Astrocyte (in vitro differentiated cells and primary cell): ENCODE measurements around the gene SPPL2A. TPM values are rescaled to one million over a fixed set of nuclear protein-coding genes. Genes with fewer than 3 reads are reported as not detected.
"Not testable (repeated sequence)": the region's sequence is repeated elsewhere in the genome, so short reads cannot be mapped to it uniquely, and the experiment has no call there.

Source experiments
- DNase-seq: peaks from one replicate; pipeline ENCODE4 v3.0.0-alpha.2; 2010; ENCODE audit warnings: low read depth
- FAIRE-seq: peaks from 2 replicates; lab custom pipeline; 2011; peaks lifted over from hg19 to GRCh38; lab: Jason Lieb, UNC
- H2AFZ ChIP-seq: 2 replicates; pipeline ENCODE4 v1.6.0; 2012; ENCODE audit warnings: low read depth, low read length, inconsistent platforms
- H3K27ac ChIP-seq: 2 replicates; pipeline ENCODE4 v1.5.1; 2011; ENCODE audit warnings: low read depth, low read length, inconsistent platforms
- H3K27me3 ChIP-seq: 2 replicates; pipeline ENCODE4 v1.6.0; 2011; ENCODE audit warnings: low read length, inconsistent platforms; ENCODE audit not compliant: insufficient read depth
- H3K36me3 ChIP-seq: 2 replicates; pipeline ENCODE4 v1.5.1; 2011; ENCODE audit warnings: low read length, inconsistent platforms; ENCODE audit not compliant: insufficient read depth
- H3K4me1 ChIP-seq: 2 replicates; pipeline ENCODE4 v1.5.1; 2011; ENCODE audit warnings: low read length, inconsistent platforms; ENCODE audit not compliant: insufficient read depth
- H3K4me2 ChIP-seq: 2 replicates; pipeline ENCODE4 v1.6.0; 2012; ENCODE audit warnings: low read length, inconsistent platforms
- H3K4me3 ChIP-seq: 2 replicates; pipeline ENCODE4 v1.5.1; 2011; ENCODE audit warnings: low read depth, mild to moderate bottlenecking, low read length, inconsistent platforms; ENCODE audit not compliant: insufficient read depth
- H3K79me2 ChIP-seq: 2 replicates; pipeline ENCODE4 v1.6.0; 2012; ENCODE audit warnings: mild to moderate bottlenecking, low read length, inconsistent platforms; ENCODE audit not compliant: insufficient read depth
- H3K9ac ChIP-seq: 2 replicates; pipeline ENCODE4 v1.6.0; 2012; ENCODE audit warnings: mild to moderate bottlenecking, low read length, inconsistent platforms
- H3K9me3 ChIP-seq: 2 replicates; pipeline ENCODE4 v1.5.1; 2012; ENCODE audit warnings: low read depth, mild to moderate bottlenecking, low read length, inconsistent platforms; ENCODE audit not compliant: insufficient read depth
- H4K20me1 ChIP-seq: 2 replicates; pipeline ENCODE4 v1.6.0; 2012; ENCODE audit warnings: low read length, inconsistent platforms; ENCODE audit not compliant: insufficient read depth
- H3K27ac Mint-ChIP-seq: one replicate; pipeline ENCODE4 v1.8.0; 2021; ENCODE audit warnings: mild to moderate bottlenecking, mixed read lengths; ENCODE audit not compliant: unreplicated experiment
- H3K27me3 Mint-ChIP-seq: one replicate; pipeline ENCODE4 v1.8.0; 2021; ENCODE audit warnings: low read depth, mixed read lengths; ENCODE audit not compliant: unreplicated experiment
- H3K36me3 Mint-ChIP-seq: one replicate; pipeline ENCODE4 v1.8.0; 2021; ENCODE audit warnings: low read depth, mixed read lengths; ENCODE audit not compliant: unreplicated experiment
- H3K4me1 Mint-ChIP-seq: one replicate; pipeline ENCODE4 v1.8.0; 2021; ENCODE audit warnings: low read depth, mixed read lengths; ENCODE audit not compliant: unreplicated experiment
- H3K4me3 Mint-ChIP-seq: one replicate; pipeline ENCODE4 v1.8.0; 2021; ENCODE audit warnings: mild to moderate bottlenecking, moderate library complexity, mixed read lengths; ENCODE audit not compliant: unreplicated experiment
- H3K9me3 Mint-ChIP-seq: one replicate; pipeline ENCODE4 v1.8.0; 2021; ENCODE audit warnings: mild to moderate bottlenecking, mixed read lengths; ENCODE audit not compliant: unreplicated experiment
- EZH2 ChIP-seq: IDR thresholded peaks from 2 replicates; pipeline ENCODE4 v1.6.1; 2012; ENCODE audit warnings: mild to moderate bottlenecking, low read length, inconsistent platforms; ENCODE audit not compliant: insufficient read depth
- total RNA-seq: library from RNA; stranded (reverse); gene quantifications from 2 replicates; pipeline ENCODE4 v1.2.1, GENCODE V29; 2021
- TF ChIP-seq, protein P1 (sequence below): IDR thresholded peaks from 2 replicates; pipeline ENCODE4 v1.5.1; 2011; ENCODE audit warnings: low read depth, mild to moderate bottlenecking, inconsistent platforms, low read length, moderate library complexity; ENCODE audit not compliant: insufficient read depth

The SPPL2A gene
- total RNA-seq, 1 donor from 2014 or later, result 56.0 TPM

DNA sequence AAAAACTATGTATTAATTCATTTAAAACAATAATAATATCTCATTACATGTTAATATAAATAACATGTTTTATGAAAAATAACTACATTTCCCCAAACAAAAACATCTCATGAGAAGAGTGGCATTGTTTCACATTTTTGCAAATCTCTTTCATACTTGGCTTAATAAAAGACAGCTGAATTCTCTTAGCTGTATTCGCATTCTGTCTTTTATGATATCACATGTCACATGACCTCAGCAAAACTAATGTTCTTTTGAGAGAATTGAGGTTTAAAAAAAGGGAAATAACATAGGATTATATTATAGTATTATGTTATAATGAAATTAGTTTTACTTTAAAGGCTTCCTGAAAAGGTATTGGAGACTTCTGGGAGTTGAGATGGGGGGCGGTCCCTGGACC is 48.4 kb upstream of the SPPL2A start:
- no peak overlapping the region for H3K27ac Mint-ChIP-seq
- H3K4me3 Mint-ChIP-seq, result no peak overlapping the region
- H3K4me2 ChIP-seq, result no peak overlapping the region
- H3K9me3 Mint-ChIP-seq, result no peaks in the 10 kb centered on the region
- H3K4me3 ChIP-seq, result no peak overlapping the region
- no peaks in the 10 kb centered on the region for H3K9me3 ChIP-seq
- H4K20me1 ChIP-seq, result no peaks in the 10 kb centered on the region
- no peaks in the 10 kb centered on the region for H3K36me3 ChIP-seq
- FAIRE-seq, result no peak
- H3K27me3 Mint-ChIP-seq, result peaks cover 1% of the 10 kb centered on the region
- no peaks in the 10 kb centered on the region for H3K4me1 ChIP-seq
- DNase-seq, result no peak
- no peak overlapping the region for H3K27ac ChIP-seq
- H2AFZ ChIP-seq, result no peak overlapping the region
- TF ChIP-seq, protein P1, sequence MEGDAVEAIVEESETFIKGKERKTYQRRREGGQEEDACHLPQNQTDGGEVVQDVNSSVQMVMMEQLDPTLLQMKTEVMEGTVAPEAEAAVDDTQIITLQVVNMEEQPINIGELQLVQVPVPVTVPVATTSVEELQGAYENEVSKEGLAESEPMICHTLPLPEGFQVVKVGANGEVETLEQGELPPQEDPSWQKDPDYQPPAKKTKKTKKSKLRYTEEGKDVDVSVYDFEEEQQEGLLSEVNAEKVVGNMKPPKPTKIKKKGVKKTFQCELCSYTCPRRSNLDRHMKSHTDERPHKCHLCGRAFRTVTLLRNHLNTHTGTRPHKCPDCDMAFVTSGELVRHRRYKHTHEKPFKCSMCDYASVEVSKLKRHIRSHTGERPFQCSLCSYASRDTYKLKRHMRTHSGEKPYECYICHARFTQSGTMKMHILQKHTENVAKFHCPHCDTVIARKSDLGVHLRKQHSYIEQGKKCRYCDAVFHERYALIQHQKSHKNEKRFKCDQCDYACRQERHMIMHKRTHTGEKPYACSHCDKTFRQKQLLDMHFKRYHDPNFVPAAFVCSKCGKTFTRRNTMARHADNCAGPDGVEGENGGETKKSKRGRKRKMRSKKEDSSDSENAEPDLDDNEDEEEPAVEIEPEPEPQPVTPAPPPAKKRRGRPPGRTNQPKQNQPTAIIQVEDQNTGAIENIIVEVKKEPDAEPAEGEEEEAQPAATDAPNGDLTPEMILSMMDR, result no peak
- no peak for TF ChIP-seq EZH2
- no peaks in the 10 kb centered on the region for H3K79me2 ChIP-seq
- H3K4me1 Mint-ChIP-seq, result peaks cover 7% of the 10 kb centered on the region
- H3K36me3 Mint-ChIP-seq, result no peaks in the 10 kb centered on the region
- H3K27me3 ChIP-seq, result peaks cover 4% of the 10 kb centered on the region
- no peak overlapping the region for H3K9ac ChIP-seq

DNA sequence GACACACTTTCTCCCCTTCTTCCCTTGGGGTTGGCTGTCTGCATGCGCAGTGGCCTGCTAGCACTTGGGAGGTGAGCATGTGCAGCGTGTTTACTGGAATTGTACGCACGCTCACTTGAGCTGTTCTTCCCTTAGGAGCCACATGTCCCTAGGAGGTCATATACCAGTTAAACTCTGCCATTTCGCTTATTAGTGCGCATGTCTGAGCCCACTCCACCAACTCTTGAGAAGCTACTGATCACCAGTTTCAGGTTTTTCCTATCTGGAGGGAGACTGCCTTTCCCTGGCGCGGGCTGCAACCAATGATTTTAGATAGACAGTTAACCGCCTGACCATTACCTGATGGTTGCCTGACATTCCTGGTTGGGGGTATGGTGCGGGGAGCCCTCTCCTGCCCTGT is 47.6 kb upstream of the SPPL2A start:
- no peaks in the 10 kb centered on the region for H3K36me3 ChIP-seq
- no peak for FAIRE-seq
- no peaks in the 10 kb centered on the region for H3K9me3 ChIP-seq
- H3K9me3 Mint-ChIP-seq, result no peaks in the 10 kb centered on the region
- no peaks in the 10 kb centered on the region for H3K79me2 ChIP-seq
- no peak overlapping the region for H3K27ac ChIP-seq
- DNase-seq, result no peak
- H4K20me1 ChIP-seq, result no peaks in the 10 kb centered on the region
- H3K27ac Mint-ChIP-seq, result no peak overlapping the region
- no peak overlapping the region for H3K4me3 Mint-ChIP-seq
- no peaks in the 10 kb centered on the region for H3K4me1 ChIP-seq
- H3K36me3 Mint-ChIP-seq, result no peaks in the 10 kb centered on the region
- H3K27me3 ChIP-seq, result peaks cover 4% of the 10 kb centered on the region
- no peak overlapping the region for H3K9ac ChIP-seq
- H3K4me3 ChIP-seq, result no peak overlapping the region
- TF ChIP-seq, protein P1, result no peak
- TF ChIP-seq EZH2, result no peak
- no peak overlapping the region for H2AFZ ChIP-seq
- H3K4me2 ChIP-seq, result no peak overlapping the region
- peaks cover 1% of the 10 kb centered on the region for H3K27me3 Mint-ChIP-seq
- peaks cover 4% of the 10 kb centered on the region for H3K4me1 Mint-ChIP-seq

DNA sequence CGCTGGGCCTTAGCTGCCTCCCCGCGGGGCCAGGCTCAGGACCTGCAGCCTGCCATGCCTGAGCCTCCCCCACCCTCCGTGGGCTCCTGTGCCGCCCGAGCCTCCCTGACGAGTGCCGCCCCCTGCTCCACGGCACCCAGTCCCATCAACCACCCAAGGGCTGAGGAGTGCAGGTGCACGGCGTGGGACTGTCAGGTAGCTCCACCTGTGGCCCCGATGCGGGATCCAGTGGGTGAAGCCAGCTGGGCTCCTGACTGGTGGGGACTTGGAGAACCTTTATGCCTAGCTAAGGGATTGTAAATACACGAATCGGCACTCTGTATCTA is 46.6 kb upstream of the SPPL2A start:
- H3K4me3 ChIP-seq, H3K27me3 Mint-ChIP-seq, H2AFZ ChIP-seq, H3K36me3 Mint-ChIP-seq, H3K4me2 ChIP-seq, H3K9me3 Mint-ChIP-seq, H3K9ac ChIP-seq, H3K79me2 ChIP-seq, H3K27me3 ChIP-seq, H3K27ac Mint-ChIP-seq, H4K20me1 ChIP-seq, H3K4me1 Mint-ChIP-seq, H3K36me3 ChIP-seq, H3K9me3 ChIP-seq, H3K4me1 ChIP-seq, FAIRE-seq, DNase-seq, H3K27ac ChIP-seq, H3K4me3 Mint-ChIP-seq: not testable (repeated sequence)

DNA sequence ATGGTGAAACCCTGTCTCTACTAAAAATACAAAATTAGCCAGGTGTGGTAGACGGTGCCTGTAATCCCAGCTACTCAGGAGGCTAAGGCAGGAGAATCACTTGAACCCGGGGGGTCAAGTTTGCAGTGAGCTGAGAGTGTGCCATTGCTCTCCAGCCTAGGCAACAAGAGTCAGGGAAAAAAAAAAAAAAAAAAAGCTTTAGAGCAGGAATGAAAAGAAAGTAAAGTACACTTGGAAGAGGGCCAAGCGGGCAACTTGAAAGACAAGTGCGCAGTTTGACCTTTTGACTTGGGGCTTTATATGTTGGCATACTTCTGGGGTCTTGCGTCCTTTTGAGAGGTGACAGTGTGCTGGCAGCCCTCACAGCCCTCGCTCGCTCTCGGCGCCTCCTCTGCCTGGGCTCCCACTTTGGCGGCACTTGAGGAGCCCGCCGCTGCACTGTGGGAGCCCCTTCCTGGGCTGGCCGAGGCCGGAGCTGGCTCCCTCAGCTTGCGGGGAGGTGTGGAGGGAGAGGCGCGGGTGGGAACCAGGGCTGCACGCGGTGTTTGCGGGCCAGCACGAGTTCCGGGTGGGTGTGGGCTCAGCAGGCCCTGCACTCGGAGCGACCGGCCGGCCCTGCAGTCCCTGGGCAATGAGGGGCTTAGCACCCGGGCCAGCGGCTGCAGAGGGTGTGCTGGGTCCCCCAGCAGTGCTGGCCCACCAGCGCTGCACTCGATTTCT is 46.1 kb upstream of the SPPL2A start:
- not testable (repeated sequence) for H3K9me3 Mint-ChIP-seq, H2AFZ ChIP-seq, H3K27me3 Mint-ChIP-seq, H3K4me1 ChIP-seq, H3K27ac Mint-ChIP-seq, FAIRE-seq, H3K27ac ChIP-seq, H4K20me1 ChIP-seq, DNase-seq, H3K4me1 Mint-ChIP-seq, H3K4me3 Mint-ChIP-seq, H3K79me2 ChIP-seq, H3K9ac ChIP-seq, H3K36me3 Mint-ChIP-seq, H3K36me3 ChIP-seq, H3K9me3 ChIP-seq, H3K4me3 ChIP-seq, H3K27me3 ChIP-seq, H3K4me2 ChIP-seq
